ENCODE measurements around the gene ERCC4. TPM values are rescaled to one million over a fixed set of nuclear protein-coding genes. Genes with fewer than 3 reads are reported as not detected.

Gene ERCC4
- total RNA-seq, 1 experiment from 2014 or later, result 18.8 TPM

DNA sequence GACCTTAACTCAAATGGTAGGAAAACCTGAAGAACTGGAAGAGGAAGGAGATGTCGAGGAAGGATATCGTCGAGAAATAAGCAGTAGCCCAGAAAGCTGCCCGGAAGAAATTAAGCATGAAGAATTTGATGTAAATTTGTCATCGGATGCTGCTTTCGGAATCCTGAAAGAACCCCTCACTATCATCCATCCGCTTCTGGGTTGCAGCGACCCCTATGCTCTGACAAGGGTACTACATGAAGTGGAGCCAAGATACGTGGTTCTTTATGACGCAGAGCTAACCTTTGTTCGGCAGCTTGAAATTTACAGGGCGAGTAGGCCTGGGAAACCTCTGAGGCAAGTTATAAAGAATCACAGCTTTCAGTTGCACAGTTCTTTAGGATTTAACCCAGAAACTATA, 15.5 kb downstream of the ERCC4 start:
- no peak overlapping the region for H3K4me3 ChIP-seq (ENCODE audit: low read depth, low read length, poor library complexity, severe bottlenecking)
- peak; percentile 46 for DNase-seq (ENCODE audit: low spot score)
- intact Hi-C loops (cut with micrococcal nuclease; ENCODE audit: unreplicated experiment), result no loop called here

DNA sequence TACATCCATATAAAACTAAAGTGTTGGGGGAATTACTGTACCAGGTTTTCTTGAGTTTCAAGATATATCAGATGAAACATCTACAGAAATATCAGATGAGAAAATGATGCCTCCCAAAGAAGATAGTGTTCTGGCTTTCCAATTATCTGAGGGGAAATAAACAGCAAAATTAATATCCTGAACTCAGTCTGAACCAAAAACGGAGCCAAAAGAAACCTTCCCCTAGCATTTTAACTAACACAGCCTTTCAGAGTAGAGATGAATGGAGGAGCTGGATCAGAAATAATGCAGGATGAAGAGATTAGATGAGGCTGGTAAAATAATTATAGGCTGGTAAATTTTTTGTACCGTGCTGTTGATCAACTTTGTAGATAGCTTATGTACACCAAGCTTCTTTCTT, 16.2 kb downstream of the ERCC4 start:
- BruUV-seq (replicated peaks), result no TSS peak
- Histone ChIP-seq H3K4me1 (ENCODE audit: insufficient read depth, low read length, poor library complexity, severe bottlenecking) (no peaks in the 10 kb centered on the region), H3K27ac (ENCODE audit: low read depth, low read length, poor library complexity, severe bottlenecking) (no peak overlapping the region), H3K27me3 (replicated peaks; ENCODE audit: insufficient read depth, low read depth, low read length, poor library complexity) (no peaks in the 10 kb centered on the region), H3K36me3 (ENCODE audit: insufficient read depth, low read length, poor library complexity, severe bottlenecking) (peaks cover 15% of the 10 kb centered on the region), H3K4me3 (ENCODE audit: low read depth, low read length, poor library complexity, severe bottlenecking) (no peak overlapping the region), H3K9me3 (ENCODE audit: low read depth, low read length, poor library complexity, severe bottlenecking) (no peaks in the 10 kb centered on the region)
- DNase-seq (ENCODE audit: low spot score), result no peak
- ChIA-PET POLR2A (ENCODE audit: low non-redundant PET) (no interaction called here), CTCF (interaction anchor here (0.5 to 1.0 kb wide), 4 partner anchors 16 to 98 kb away, joined by 4 to 6 read pairs (median 5); partner anchors contain the start of gene ERCC4)
- TF ChIP-seq, protein P1, sequence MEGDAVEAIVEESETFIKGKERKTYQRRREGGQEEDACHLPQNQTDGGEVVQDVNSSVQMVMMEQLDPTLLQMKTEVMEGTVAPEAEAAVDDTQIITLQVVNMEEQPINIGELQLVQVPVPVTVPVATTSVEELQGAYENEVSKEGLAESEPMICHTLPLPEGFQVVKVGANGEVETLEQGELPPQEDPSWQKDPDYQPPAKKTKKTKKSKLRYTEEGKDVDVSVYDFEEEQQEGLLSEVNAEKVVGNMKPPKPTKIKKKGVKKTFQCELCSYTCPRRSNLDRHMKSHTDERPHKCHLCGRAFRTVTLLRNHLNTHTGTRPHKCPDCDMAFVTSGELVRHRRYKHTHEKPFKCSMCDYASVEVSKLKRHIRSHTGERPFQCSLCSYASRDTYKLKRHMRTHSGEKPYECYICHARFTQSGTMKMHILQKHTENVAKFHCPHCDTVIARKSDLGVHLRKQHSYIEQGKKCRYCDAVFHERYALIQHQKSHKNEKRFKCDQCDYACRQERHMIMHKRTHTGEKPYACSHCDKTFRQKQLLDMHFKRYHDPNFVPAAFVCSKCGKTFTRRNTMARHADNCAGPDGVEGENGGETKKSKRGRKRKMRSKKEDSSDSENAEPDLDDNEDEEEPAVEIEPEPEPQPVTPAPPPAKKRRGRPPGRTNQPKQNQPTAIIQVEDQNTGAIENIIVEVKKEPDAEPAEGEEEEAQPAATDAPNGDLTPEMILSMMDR (conservative IDR thresholded peaks at IDR 0.05; ENCODE audit: low read depth, low read length), result no peak
- no peak for TF ChIP-seq EZH2 (IDR thresholded peaks at IDR 0.05; ENCODE audit: borderline replicate concordance, low read depth, low read length, poor library complexity, severe bottlenecking)
- intact Hi-C loops (cut with micrococcal nuclease; ENCODE audit: unreplicated experiment), result no loop called here

More for the DNA sequence above, 15.5 kb downstream of the ERCC4 start:
- ChIA-PET POLR2A (ENCODE audit: low non-redundant PET) (no interaction called here), CTCF (interaction anchor here (0.5 to 1.0 kb wide), 2 partner anchors 16 to 99 kb away, joined by 4 to 5 read pairs; partner anchors contain the start of gene ERCC4)
- Histone ChIP-seq H3K27me3 (replicated peaks; ENCODE audit: insufficient read depth, low read depth, low read length, poor library complexity) (no peaks in the 10 kb centered on the region), H3K36me3 (ENCODE audit: insufficient read depth, low read length, poor library complexity, severe bottlenecking) (peaks cover 15% of the 10 kb centered on the region), H3K9me3 (ENCODE audit: low read depth, low read length, poor library complexity, severe bottlenecking) (no peaks in the 10 kb centered on the region), H3K4me1 (ENCODE audit: insufficient read depth, low read length, poor library complexity, severe bottlenecking) (no peaks in the 10 kb centered on the region), H3K27ac (ENCODE audit: low read depth, low read length, poor library complexity, severe bottlenecking) (no peak overlapping the region)
- BruUV-seq (replicated peaks), result no TSS peak
- TF ChIP-seq, protein P1 (conservative IDR thresholded peaks at IDR 0.05; ENCODE audit: low read depth, low read length), result peak; percentile 75
- TF ChIP-seq EZH2 (IDR thresholded peaks at IDR 0.05; ENCODE audit: borderline replicate concordance, low read depth, low read length, poor library complexity, severe bottlenecking), result no peak

DNA sequence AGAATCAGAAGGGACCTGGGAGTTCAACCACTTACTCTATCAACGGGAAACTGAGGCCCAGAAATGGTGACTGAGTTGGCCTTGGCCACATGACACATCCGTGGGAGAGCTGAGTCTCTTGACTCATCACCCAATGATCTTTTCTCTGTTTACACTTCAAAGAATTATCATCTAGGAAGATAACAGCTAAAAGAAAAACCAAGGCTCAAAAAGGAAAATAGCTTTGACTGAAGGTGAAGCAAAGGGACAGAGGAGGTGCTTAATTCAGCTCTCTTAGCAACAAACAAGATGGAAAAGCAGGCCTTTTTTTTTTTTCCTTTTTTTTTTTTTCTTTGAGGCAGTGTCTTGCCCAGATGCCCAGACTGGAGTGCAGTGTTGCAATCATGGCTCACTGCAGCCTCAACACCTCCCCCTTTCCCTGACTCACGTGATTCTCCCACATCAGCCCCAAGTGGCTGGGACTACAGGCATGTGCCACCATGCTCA, 16.7 kb downstream of the ERCC4 start:
- ChIA-PET CTCF (interaction anchor here (0.7 kb wide), 2 partner anchors 26 to 53 kb away, joined by 5 to 6 read pairs; no protein-coding TSS in a partner anchor), POLR2A (ENCODE audit: low non-redundant PET) (no interaction called here)
- no TSS peak for BruUV-seq (replicated peaks)
- no peak overlapping the region for H3K4me3 ChIP-seq (ENCODE audit: low read depth, low read length, poor library complexity, severe bottlenecking)
- intact Hi-C loops (cut with micrococcal nuclease; ENCODE audit: unreplicated experiment), result no loop called here
- H3K36me3 ChIP-seq (ENCODE audit: insufficient read depth, low read length, poor library complexity, severe bottlenecking), result peaks cover 15% of the 10 kb centered on the region
- H3K4me1 ChIP-seq (ENCODE audit: insufficient read depth, low read length, poor library complexity, severe bottlenecking), result no peaks in the 10 kb centered on the region
- no peak for TF ChIP-seq EZH2 (IDR thresholded peaks at IDR 0.05; ENCODE audit: borderline replicate concordance, low read depth, low read length, poor library complexity, severe bottlenecking)
- TF ChIP-seq, protein P1 (conservative IDR thresholded peaks at IDR 0.05; ENCODE audit: low read depth, low read length), result no peak
- no peaks in the 10 kb centered on the region for H3K9me3 ChIP-seq (ENCODE audit: low read depth, low read length, poor library complexity, severe bottlenecking)
- no peak overlapping the region for H3K27ac ChIP-seq (ENCODE audit: low read depth, low read length, poor library complexity, severe bottlenecking)
- peak; percentile 19 for DNase-seq (ENCODE audit: low spot score)
- H3K27me3 ChIP-seq (replicated peaks; ENCODE audit: insufficient read depth, low read depth, low read length, poor library complexity), result no peaks in the 10 kb centered on the region

Data from A673 (cell line).